Measurements from ENCODE around the gene PRDM15.
A peak's percentile ranks its signal among the peaks of the same experiment; 100 is the strongest.

PRDM15 gene

DNA sequence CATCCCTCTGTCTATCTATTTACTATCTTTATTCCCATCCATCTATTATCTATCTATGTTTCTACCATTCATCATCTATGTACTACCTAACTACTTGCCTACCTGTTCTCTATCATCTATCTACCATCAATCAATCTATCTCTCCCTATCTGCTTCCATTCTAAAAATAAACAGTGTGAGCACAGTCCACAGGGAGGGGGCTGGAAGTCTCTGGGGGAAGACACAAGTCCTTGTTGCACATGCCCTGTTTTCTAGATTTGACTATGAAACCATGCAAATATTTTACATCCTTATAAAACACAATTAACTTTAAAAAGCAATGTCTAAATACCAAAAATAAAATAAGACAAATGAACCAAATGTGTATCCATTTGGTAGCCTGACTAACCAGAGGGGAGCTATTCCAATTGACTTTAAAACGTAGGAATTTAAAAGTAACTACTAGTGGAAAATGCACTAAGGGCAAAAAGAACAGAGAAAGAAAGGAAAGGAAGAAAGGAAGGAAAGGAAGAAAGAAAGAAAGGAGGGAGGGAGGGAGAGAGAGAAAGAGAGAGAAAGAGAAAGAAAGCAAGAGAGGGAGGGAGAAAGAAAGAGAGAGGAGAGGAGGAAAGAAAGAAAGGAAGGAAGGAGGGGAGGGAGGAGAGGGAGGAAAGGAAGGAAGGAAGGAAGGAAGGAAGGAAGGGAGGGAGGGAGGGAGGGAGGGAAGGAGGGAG lies 98.7 kb downstream of the PRDM15 start:
- Mint-ChIP-seq H3K9me3 (no peaks in the 10 kb centered on the region), H3K27me3 (peaks cover 74% of the 10 kb centered on the region), H3K27ac (no peak overlapping the region)

DNA sequence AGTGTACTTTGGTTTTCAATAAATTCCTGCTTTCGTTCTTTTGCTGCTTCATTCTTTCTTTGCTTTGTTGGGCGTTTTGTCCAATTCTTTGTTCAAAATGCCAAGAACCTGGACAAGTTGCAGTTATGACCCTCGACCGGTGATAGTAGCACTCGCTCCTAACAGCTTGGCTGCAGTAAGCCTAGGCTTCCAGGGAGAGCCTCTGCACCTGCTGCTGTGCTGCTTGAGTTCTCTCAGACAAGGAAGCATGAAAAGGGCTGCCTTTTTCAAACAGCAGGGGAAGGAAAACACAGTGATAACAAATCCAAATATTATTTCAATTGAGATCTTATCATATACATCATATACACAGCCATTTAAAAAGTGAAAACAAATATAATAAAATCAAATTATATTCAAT lies 99.5 kb downstream of the PRDM15 start:
- H3K36me3 Mint-ChIP-seq (ENCODE audit: low read depth): no peaks in the 10 kb centered on the region
- no peak overlapping the region for H3K27ac Mint-ChIP-seq
- peaks cover 11% of the 10 kb centered on the region for H3K4me1 Mint-ChIP-seq (ENCODE audit: low read depth)
- H3K27me3 Mint-ChIP-seq: peaks cover 78% of the 10 kb centered on the region
- no peaks in the 10 kb centered on the region for H3K9me3 Mint-ChIP-seq
- H3K4me3 Mint-ChIP-seq: no peak overlapping the region

More for the DNA sequence above, 98.7 kb downstream of the PRDM15 start:
- no peak overlapping the region for H3K4me3 Mint-ChIP-seq
- H3K36me3 Mint-ChIP-seq (ENCODE audit: low read depth): no peaks in the 10 kb centered on the region
- peaks cover 11% of the 10 kb centered on the region for H3K4me1 Mint-ChIP-seq (ENCODE audit: low read depth)

DNA sequence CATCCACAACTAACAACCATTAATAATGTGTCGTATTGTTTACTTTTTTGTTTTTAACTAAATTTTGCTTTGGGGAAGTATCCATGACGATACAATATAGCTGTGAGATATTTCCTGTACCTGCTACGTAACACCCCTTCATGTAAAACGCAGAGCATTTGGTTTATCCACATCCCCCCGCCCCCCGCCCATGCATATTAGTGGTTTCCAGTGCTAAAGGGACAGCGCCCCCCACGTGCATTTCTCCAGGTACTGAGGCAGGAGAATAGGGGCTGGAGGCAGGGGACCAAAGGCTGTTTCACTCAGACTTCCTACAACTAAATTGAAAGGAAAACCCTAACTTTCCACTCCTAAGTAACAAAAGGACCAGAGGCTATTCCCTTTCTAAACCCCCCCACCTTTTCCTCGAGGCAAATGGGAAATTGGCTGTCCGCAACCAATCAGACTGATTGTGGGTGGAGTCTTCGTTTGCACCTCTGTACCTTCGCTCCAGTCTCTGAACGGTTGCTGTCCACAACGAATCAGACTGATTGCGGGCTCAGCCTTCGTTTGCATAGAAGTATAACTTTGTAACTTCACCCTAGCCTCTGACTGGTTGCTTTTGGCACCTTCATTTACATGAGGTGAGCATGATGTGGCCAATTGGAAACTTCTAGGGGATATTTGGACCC lies 100.1 kb downstream of the PRDM15 start:
- Mint-ChIP-seq H3K4me3 (no peak overlapping the region), H3K27ac (no peak overlapping the region), H3K4me1 (ENCODE audit: low read depth) (peaks cover 8% of the 10 kb centered on the region), H3K9me3 (no peaks in the 10 kb centered on the region), H3K27me3 (peaks cover 78% of the 10 kb centered on the region), H3K36me3 (ENCODE audit: low read depth) (no peaks in the 10 kb centered on the region)

DNA sequence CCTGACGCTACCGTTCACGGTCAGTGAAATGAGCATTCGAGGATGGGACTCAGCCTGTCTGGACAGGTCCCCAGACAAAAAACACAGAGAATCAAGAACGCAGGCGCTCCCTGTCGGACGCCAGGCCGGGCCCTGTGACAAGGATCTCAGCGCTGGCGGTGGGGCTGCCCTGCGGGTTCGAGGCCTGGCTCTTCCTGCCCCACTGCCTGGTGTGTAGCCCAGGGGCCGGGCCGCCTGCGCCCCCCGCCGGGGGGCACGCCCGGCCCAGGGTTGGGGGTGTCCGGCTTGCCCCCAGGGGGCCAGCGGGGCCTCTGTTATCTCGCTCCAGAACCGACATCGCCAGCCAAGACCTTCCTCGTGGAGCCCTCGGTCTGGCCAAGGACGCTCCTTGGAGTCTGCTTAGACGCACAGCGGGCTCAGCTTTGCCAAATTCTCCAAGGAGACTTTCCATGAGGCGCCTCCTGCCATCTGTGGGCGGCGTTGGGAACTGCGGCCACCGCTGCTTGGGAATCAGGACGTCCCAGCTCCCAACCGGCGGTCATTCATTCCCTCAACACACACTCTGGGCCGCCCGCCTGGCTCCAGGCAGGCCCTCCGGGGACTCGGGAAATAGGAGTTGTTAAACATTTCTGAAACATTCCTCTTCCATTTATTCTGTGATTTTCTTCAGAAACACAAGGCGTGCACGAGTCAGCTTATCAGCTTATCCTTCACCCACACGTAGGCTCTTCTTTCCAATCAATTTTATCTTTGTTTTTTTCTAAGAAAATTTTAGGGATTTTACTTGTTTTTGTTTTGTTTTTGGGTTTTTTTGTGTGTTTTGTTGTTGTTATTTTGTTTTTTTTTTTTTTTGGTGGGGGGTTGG lies 101.0 kb downstream of the PRDM15 start:
- no peaks in the 10 kb centered on the region for H3K9me3 Mint-ChIP-seq
- no peak overlapping the region for H3K4me3 Mint-ChIP-seq
- peaks cover 73% of the 10 kb centered on the region for H3K27me3 Mint-ChIP-seq
- no peak overlapping the region for H3K27ac Mint-ChIP-seq
- no peaks in the 10 kb centered on the region for H3K4me1 Mint-ChIP-seq (ENCODE audit: low read depth)
- no peaks in the 10 kb centered on the region for H3K36me3 Mint-ChIP-seq (ENCODE audit: low read depth)

DNA sequence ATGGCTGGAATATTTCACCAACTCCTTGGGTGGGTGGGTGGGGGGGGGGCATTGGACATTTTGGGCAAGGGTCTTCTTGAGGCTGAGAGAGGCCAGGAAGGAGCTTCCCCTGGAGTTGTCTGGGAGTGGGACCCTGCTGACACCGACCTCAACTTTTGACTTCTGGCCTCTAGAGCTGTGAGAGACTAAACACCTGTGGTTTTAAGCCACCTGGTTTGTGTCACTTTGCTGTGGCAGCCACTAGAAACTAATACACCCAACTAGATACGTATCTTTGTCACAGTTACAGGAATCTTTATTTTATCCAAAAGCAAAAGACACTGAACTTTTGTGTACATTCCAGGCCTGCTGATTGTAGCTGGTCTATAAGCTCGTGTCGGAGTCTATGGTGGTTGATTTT lies 102.4 kb downstream of the PRDM15 start:
- H3K9me3 Mint-ChIP-seq: no peaks in the 10 kb centered on the region
- H3K27ac Mint-ChIP-seq: no peak overlapping the region
- H3K4me1 Mint-ChIP-seq (ENCODE audit: low read depth): no peaks in the 10 kb centered on the region
- H3K36me3 Mint-ChIP-seq (ENCODE audit: low read depth): no peaks in the 10 kb centered on the region
- H3K27me3 Mint-ChIP-seq: peaks cover 73% of the 10 kb centered on the region
- no peak overlapping the region for H3K4me3 Mint-ChIP-seq

DNA sequence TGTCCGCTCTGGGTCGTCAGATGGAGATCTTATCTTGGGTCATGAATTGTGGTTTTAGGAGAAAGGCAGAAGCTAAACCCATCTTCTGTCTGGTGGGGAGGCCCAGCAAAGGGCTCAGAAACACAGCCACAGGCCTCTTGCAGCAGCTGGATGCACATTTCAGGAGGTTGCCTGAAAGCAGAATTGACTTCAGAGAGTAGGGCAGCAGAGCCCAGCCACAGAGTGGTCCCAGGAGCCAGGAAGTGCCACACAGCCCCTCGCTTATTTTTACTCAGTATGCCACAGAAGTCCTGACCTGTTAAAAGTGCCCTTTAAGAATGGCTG lies 104.0 kb downstream of the PRDM15 start:
- Mint-ChIP-seq H3K36me3 (ENCODE audit: low read depth) (no peaks in the 10 kb centered on the region), H3K4me1 (ENCODE audit: low read depth) (no peaks in the 10 kb centered on the region), H3K27me3 (peaks cover 70% of the 10 kb centered on the region), H3K4me3 (no peak overlapping the region), H3K27ac (no peak overlapping the region), H3K9me3 (no peaks in the 10 kb centered on the region)

DNA sequence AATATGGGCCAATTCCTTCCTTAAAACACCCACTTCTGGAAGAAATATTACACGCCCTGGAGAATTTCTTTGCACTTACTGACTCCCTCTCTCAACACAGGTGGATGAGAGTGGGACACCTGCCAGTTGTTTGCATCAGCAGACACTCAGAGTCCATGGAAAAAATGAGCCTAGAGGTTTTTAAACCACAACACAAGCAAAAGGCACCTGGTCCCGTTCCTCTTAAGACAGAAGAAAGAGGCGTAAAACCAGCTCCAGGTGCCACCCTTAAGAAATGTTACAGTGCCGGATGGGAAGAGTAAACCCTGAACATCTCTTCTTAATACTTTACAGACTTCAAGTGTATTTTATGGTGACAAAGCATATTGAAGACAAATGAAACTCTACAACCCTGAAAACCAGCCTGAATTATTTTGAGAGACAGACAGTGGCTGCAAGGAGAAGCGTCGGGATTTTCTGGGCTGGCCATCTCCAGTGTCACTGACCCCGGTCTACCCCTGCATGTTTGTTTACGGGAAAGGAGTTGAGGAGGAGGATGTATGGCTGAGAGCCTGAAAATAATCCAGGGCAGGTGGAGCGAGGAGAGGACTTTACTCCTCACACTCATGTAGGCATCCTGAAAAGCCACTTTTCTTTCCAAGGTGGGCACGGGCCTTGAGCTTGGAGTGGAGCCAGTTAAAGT lies 104.5 kb downstream of the PRDM15 start:
- H3K36me3 Mint-ChIP-seq (ENCODE audit: low read depth): no peaks in the 10 kb centered on the region
- H3K4me1 Mint-ChIP-seq (ENCODE audit: low read depth): no peaks in the 10 kb centered on the region
- H3K9me3 Mint-ChIP-seq: no peaks in the 10 kb centered on the region
- H3K4me3 Mint-ChIP-seq: no peak overlapping the region
- no peak overlapping the region for H3K27ac Mint-ChIP-seq
- peaks cover 72% of the 10 kb centered on the region for H3K27me3 Mint-ChIP-seq

DNA sequence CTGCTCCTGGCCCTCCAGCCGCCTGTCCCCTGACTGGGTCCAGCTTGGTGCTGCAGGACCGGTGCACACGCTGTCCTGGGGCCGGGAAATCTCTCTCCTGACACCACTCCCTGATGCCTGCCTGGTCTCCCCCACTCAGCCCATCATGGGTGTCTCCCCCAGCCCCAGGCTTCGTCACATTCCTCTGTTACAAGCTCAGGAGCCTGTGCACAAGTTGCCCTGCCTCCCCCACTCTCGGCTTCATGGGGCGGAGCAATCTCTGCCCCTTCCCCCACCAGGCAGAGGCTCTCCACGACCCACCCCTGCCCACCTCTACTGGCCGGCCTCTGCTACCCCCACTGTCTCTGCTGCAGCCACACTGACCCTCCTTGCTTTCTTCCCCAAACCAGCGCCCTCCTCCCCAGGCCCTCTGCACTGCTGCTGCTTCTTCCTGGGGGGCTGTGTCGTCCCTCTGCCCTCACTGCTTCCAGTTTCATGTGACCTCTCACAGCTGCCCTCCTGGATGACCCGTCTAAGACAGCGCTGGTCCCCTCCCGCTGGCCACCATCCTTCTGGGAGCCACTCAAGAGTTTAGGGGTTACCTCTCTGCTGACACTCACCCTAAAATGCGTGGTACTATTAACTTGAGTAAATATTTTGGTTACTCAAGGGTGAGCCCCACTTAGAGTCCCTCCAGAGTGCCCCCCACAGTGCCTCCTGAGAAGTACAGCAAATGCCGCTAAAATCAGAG lies 106.6 kb downstream of the PRDM15 start:
- no peaks in the 10 kb centered on the region for H3K9me3 Mint-ChIP-seq
- H3K4me3 Mint-ChIP-seq: no peak overlapping the region
- peaks cover 17% of the 10 kb centered on the region for H3K4me1 Mint-ChIP-seq (ENCODE audit: low read depth)
- H3K27me3 Mint-ChIP-seq: peaks cover 73% of the 10 kb centered on the region
- no peak overlapping the region for H3K27ac Mint-ChIP-seq
- peaks cover 2% of the 10 kb centered on the region for H3K36me3 Mint-ChIP-seq (ENCODE audit: low read depth)

DNA sequence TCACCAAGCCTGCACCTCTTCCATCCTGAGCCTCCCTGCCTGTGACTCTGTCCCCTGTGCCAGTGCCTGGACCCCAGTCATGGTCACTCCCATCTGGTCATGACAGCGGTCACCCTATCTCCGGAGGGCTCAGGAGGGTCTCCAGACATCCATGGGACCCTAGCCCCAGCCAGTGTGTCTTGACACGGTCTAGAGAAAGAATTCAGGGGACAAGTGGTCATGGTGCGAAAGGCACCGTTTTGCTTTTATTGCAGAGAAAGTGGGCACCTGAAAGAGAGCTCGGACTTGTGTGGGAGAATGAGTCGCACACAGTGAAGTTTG lies 107.6 kb downstream of the PRDM15 start:
- Mint-ChIP-seq H3K27ac (no peak overlapping the region), H3K27me3 (peaks cover 73% of the 10 kb centered on the region), H3K4me3 (no peak overlapping the region), H3K9me3 (no peaks in the 10 kb centered on the region), H3K36me3 (ENCODE audit: low read depth) (peaks cover 6% of the 10 kb centered on the region), H3K4me1 (ENCODE audit: low read depth) (peaks cover 23% of the 10 kb centered on the region)

DNA sequence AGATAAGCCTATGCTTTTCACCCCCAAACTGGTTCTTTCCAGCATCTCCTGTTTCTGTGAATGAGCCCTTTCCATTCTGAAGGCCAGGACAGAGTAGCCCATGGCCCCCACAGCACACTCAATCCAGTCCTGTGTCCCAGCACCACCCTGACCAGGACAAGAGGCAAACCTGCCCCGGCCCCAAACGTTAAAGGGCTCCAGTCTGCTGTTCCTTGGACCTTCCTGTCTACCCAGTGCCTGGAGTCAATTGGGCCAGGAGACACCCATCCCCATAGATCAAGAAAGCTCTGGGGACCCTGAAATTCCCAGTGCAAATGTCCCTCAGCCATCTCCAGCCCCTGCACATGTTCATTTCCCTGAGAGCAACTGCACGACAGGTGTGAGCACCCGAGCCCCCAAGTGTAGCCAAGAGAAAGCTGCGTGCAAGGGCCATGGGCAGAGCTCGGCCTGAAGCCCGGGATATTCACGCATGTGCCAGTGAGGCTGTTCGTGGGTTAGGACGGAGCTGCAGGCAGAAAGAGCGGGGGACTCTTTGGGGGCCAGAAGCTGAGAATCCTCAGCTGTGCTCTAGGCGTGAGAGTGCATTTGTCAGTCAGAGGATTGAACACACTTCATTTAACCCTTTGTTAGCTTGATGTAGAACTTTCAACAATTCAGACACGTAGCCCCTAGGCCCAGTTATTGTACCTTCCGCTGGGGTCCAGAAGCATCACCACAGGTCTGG lies 108.1 kb downstream of the PRDM15 start:
- peaks cover 6% of the 10 kb centered on the region for H3K36me3 Mint-ChIP-seq (ENCODE audit: low read depth)
- H3K4me3 Mint-ChIP-seq: no peak overlapping the region
- no peak overlapping the region for H3K27ac Mint-ChIP-seq
- no peaks in the 10 kb centered on the region for H3K9me3 Mint-ChIP-seq
- H3K27me3 Mint-ChIP-seq: peaks cover 73% of the 10 kb centered on the region
- peaks cover 23% of the 10 kb centered on the region for H3K4me1 Mint-ChIP-seq (ENCODE audit: low read depth)

DNA sequence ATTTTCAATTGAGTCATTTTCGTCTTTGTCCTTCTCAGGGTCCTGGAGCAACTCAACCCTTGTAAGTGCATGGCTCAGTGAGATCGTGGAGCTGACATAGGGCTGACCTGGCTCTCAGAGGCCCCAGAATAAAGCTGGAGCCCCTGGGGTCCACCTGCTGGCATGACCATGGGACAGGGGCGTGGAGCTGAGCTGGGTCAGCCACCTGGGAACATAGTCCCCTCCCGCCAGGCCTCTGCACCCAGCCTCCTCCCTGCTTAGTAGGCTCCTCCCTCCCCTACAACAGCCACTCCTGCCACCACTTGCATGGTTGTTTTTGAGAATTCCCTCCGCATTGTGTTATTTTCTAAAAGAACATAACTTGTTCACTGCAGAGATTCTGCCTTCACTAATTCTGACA lies 109.2 kb downstream of the PRDM15 start:
- no peak overlapping the region for H3K27ac Mint-ChIP-seq
- H3K4me3 Mint-ChIP-seq: no peak overlapping the region
- H3K9me3 Mint-ChIP-seq: no peaks in the 10 kb centered on the region
- peaks cover 26% of the 10 kb centered on the region for H3K4me1 Mint-ChIP-seq (ENCODE audit: low read depth)
- peaks cover 6% of the 10 kb centered on the region for H3K36me3 Mint-ChIP-seq (ENCODE audit: low read depth)
- H3K27me3 Mint-ChIP-seq: peaks cover 75% of the 10 kb centered on the region

DNA sequence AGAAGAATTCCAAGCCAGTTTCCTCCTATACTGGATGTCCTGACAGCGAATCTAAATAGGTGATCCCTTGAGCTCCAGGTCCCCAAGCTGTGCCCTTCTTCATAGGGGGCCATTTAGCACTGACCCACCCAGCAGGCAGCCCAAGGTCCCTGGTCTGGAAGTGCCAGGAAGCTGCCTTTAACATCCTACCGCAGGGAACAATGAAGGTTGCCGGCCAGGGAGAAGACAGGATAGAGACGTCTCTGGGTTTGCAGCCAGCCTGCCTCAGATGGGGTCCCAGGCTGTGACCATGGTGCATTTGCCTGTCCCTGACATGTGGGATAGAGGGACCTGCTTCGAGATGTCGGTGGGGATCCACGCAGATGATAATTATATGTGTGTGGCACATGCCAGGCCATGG lies 109.6 kb downstream of the PRDM15 start:
- Mint-ChIP-seq H3K36me3 (ENCODE audit: low read depth) (peaks cover 6% of the 10 kb centered on the region), H3K4me3 (no peak overlapping the region), H3K9me3 (no peaks in the 10 kb centered on the region), H3K27me3 (peaks cover 75% of the 10 kb centered on the region), H3K4me1 (ENCODE audit: low read depth) (peaks cover 26% of the 10 kb centered on the region), H3K27ac (no peak overlapping the region)

DNA sequence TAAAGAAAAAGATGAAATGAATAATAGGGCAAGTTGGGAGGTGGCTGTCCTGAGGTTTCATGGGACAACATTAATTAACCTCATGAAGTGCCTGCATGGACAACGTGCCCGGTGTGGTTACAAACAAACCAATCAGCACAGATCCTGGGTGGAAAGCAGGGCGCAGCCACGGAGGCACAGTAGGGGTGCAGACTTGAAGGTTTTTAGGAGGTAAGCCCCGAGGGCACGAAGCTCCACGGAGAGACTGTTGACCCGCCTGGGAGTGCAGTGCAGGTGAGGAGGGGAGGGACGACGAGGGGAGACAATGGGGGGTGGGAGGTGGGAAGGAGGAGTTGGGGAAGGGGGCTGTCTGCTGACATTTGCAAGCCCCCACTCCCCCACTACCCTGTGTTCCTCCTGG lies 110.0 kb downstream of the PRDM15 start:
- H3K4me3 Mint-ChIP-seq: peak overlapping the region; percentile 74
- peaks cover 6% of the 10 kb centered on the region for H3K36me3 Mint-ChIP-seq (ENCODE audit: low read depth)
- H3K9me3 Mint-ChIP-seq: no peaks in the 10 kb centered on the region
- H3K27me3 Mint-ChIP-seq: peaks cover 75% of the 10 kb centered on the region
- no peak overlapping the region for H3K27ac Mint-ChIP-seq
- H3K4me1 Mint-ChIP-seq (ENCODE audit: low read depth): peaks cover 26% of the 10 kb centered on the region

Data from stimulated activated naive CD8-positive, alpha-beta T cell treated with anti-CD3 and anti-CD28 coated beads, Interleukin-15, Interleukin-2, amounts not matched to agents 100 ng/mL and 50 ng/mL, for 24 hours (primary cell).